Fibroblast of mammary gland (primary cell): ENCODE data around the gene C12orf75.
"Not testable (repeated sequence)": the region's sequence is repeated elsewhere in the genome, so short reads cannot be mapped to it uniquely, and the experiment has no call there.

Source experiments
- DNase-seq: peaks from one replicate; pipeline ENCODE4 v3.0.0-alpha.2; 2010; ENCODE audit warnings: low read depth
- H3K4me3 ChIP-seq: 2 replicates; pipeline ENCODE4 v1.5.1; 2011; ENCODE audit warnings: low read depth, mild to moderate bottlenecking, low read length, moderate library complexity; ENCODE audit not compliant: control insufficient read depth
- CTCF ChIP-seq: conservative IDR thresholded peaks from 2 replicates; pipeline ENCODE4 v1.5.1; 2011; ENCODE audit warnings: low read depth, low read length, inconsistent platforms; ENCODE audit not compliant: control insufficient read depth, insufficient read depth

The C12orf75 gene

GRCh38 chr12:105296116-105297089 is 34.1 kb upstream of the C12orf75 start:
- no peak for TF ChIP-seq CTCF
- DNase-seq = no peak

GRCh38 chr12:105300883-105301282 is 29.6 kb upstream of the C12orf75 start:
- no peak overlapping the region for H3K4me3 ChIP-seq
- no peak for TF ChIP-seq CTCF
- DNase-seq = no peak

More at GRCh38 chr12:105296116-105297089, 34.1 kb upstream of the C12orf75 start:
- no peak overlapping the region for H3K4me3 ChIP-seq

GRCh38 chr12:105301696-105302095 is 28.8 kb upstream of the C12orf75 start:
- DNase-seq = no peak
- H3K4me3 ChIP-seq = no peak overlapping the region
- TF ChIP-seq CTCF = no peak

GRCh38 chr12:105302986-105303385 is 27.5 kb upstream of the C12orf75 start:
- DNase-seq, H3K4me3 ChIP-seq: not testable (repeated sequence)

- DNase-seq, H3K4me3 ChIP-seq: not testable (repeated sequence)
These were observed 25.9 kb upstream of the C12orf75 start for GRCh38 chr12:105304626-105305025.

GRCh38 chr12:105307601-105308314 is 22.7 kb upstream of the C12orf75 start:
- DNase-seq, H3K4me3 ChIP-seq: not testable (repeated sequence)

GRCh38 chr12:105308839-105309238 is 21.7 kb upstream of the C12orf75 start:
- not testable (repeated sequence) for H3K4me3 ChIP-seq, DNase-seq

- H3K4me3 ChIP-seq, DNase-seq: not testable (repeated sequence)
These were observed 21.1 kb upstream of the C12orf75 start for GRCh38 chr12:105309384-105309783.

GRCh38 chr12:105310476-105311085 is 19.9 kb upstream of the C12orf75 start:
- not testable (repeated sequence) for DNase-seq, H3K4me3 ChIP-seq

- DNase-seq = not testable (repeated sequence)
These were observed 18.6 kb upstream of the C12orf75 start for GRCh38 chr12:105311936-105312335.

GRCh38 chr12:105313755-105314154 is 16.7 kb upstream of the C12orf75 start:
- not testable (repeated sequence) for DNase-seq, H3K4me3 ChIP-seq

More at GRCh38 chr12:105311936-105312335, 18.6 kb upstream of the C12orf75 start:
- H3K4me3 ChIP-seq = not testable (repeated sequence)
